Neutrophil (primary cell): Measurements from ENCODE around the gene CGNL1.

ENCODE experiments used
- H3K27ac ChIP-seq: fragments of 200-600 bp; sonication (generic); 2 replicates; pipeline ENCODE4 v1.5.1; 2016; ENCODE audit warnings: mild to moderate bottlenecking, moderate library complexity
- H3K27me3 ChIP-seq: fragments of 200-600 bp; sonication (generic); 2 replicates; pipeline ENCODE4 v1.6.0; 2016; ENCODE audit warnings: mild to moderate bottlenecking
- H3K36me3 ChIP-seq: fragments of 200-600 bp; sonication (generic); 2 replicates; pipeline ENCODE4 v1.5.1; 2017
- H3K4me1 ChIP-seq, 2 experiments: fragments of 200-600 bp in 1 of 2; sonication (generic) in 1 of 2; 1 replicate in 1 of 2; 2 replicates in 1 of 2; pipeline versions ENCODE4 v1.5.1 to v1.6.1; 2013 to 2016; ENCODE audit warnings: low read depth in 1 of 2, low read length in 1 of 2, mild to moderate bottlenecking in 1 of 2, moderate library complexity in 1 of 2; ENCODE audit not compliant: control insufficient read depth in 1 of 2, insufficient read depth in 1 of 2
- H3K4me3 ChIP-seq, 2 experiments: fragments of 200-600 bp in 1 of 2; sonication (generic) in 1 of 2; 1 replicate in 1 of 2; 2 replicates in 1 of 2; pipeline ENCODE4 v1.5.1; 2013 to 2016; ENCODE audit warnings: low read depth in 1 of 2, low read length in 1 of 2, mild to moderate bottlenecking in 1 of 2, moderate library complexity in 1 of 2
- H3K9me3 ChIP-seq: fragments of 200-600 bp; sonication (generic); 2 replicates; pipeline ENCODE4 v1.5.1; 2016
- TF ChIP-seq, protein P1 (sequence below): fragments of 200-600 bp; sonication (generic); IDR thresholded peaks from 2 replicates; pipeline ENCODE4 v1.5.1; 2016; ENCODE audit warnings: antibody characterized with exemption

Gene CGNL1

DNA sequence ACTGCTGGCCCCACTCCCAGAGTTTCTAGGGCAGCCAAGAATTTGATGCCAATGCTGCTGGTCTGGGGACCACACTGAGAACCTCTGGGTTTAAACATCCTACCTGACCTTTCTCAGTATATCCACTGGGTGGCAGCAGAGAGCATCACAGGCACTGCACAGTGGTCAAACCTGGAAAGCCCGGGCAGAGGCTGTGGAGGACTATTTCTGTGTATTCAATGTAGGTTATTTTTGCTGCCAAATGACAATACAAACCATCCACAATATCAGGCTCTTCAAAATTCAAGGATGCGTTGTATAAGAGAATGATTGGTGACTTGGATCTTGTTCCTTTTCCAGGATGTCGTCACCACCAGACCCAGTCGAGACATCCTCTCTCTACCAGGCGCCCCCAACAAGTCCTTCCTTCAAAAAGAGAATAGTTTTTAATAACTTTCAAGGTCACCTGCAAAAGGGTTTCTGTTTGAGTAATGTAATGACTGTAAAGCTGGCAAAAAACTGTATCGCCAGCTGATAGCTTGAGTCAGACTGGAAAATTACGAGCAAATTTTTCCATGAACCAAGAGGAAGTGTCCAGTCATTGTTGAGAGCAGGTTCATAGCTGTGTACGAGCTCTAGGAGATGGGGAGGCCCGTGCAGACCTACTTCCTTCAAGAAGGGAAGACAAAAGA, 184.9 kb downstream of the CGNL1 start:
- no peaks in the 10 kb centered on the region for H3K36me3 ChIP-seq
- H3K27ac ChIP-seq = no peak overlapping the region
- TF ChIP-seq, protein P1, sequence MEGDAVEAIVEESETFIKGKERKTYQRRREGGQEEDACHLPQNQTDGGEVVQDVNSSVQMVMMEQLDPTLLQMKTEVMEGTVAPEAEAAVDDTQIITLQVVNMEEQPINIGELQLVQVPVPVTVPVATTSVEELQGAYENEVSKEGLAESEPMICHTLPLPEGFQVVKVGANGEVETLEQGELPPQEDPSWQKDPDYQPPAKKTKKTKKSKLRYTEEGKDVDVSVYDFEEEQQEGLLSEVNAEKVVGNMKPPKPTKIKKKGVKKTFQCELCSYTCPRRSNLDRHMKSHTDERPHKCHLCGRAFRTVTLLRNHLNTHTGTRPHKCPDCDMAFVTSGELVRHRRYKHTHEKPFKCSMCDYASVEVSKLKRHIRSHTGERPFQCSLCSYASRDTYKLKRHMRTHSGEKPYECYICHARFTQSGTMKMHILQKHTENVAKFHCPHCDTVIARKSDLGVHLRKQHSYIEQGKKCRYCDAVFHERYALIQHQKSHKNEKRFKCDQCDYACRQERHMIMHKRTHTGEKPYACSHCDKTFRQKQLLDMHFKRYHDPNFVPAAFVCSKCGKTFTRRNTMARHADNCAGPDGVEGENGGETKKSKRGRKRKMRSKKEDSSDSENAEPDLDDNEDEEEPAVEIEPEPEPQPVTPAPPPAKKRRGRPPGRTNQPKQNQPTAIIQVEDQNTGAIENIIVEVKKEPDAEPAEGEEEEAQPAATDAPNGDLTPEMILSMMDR = peak; percentile 74
- no peaks in the 10 kb centered on the region for H3K9me3 ChIP-seq
- H3K4me1 ChIP-seq = peaks cover 3 to 11% of the 10 kb centered on the region in 2 experiments
- H3K4me3 ChIP-seq = no peak overlapping the region
- peaks cover 54% of the 10 kb centered on the region for H3K27me3 ChIP-seq

DNA sequence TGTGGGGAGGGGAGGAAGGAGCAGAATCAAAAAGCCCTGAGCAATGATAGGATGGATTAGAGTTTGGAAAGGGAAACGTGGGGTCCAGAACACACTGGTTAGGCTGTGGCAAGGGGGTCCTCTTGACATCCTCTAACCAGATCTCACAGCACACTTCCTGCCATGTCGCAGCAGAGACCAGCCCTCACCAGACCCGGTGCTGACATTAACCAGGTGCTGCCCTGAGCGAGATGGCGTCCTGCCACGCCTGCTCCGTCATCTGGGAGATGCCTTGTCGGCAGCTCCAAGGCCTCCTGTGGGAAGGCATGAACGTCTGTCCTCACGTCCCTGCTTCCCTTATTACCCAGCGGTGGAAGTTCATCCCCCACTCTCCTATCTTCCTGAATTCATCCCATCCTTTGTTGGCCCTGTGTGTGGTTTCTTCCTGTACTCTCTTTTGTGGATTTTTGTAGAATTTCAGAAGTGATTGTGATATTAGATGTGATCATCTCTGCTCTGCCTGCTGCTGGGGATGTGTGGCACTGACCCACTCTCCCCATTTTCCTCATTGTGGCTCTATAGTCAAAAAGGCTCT, 186.0 kb downstream of the CGNL1 start:
- peaks cover 3 to 11% of the 10 kb centered on the region in 2 experiments for H3K4me1 ChIP-seq
- no peak overlapping the region for H3K27ac ChIP-seq
- TF ChIP-seq, protein P1 = no peak
- H3K27me3 ChIP-seq = peaks cover 55% of the 10 kb centered on the region
- no peaks in the 10 kb centered on the region for H3K9me3 ChIP-seq
- no peaks in the 10 kb centered on the region for H3K36me3 ChIP-seq
- no peak overlapping the region for H3K4me3 ChIP-seq

DNA sequence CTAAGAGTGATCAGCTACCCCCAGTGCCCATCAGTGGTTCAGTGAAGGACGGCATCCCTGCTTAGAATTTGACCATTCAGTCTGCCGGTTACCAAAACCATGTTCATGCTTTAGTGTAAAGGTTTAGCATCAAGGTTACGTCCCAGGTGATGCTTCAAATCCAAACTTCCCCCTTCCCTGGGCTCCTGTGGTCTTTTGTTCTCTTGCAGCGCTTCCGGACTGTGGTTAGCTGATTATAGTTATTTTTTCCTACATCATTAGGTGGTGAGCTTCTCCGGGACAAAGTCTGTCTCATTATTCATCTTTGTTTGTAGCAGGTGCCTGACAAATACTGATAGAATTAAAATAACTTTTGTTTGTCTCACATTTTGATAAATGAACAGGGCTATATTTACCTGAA, 187.1 kb downstream of the CGNL1 start:
- no peak overlapping the region for H3K27ac ChIP-seq
- H3K27me3 ChIP-seq = peaks cover 55% of the 10 kb centered on the region
- peaks cover 3 to 11% of the 10 kb centered on the region in 2 experiments for H3K4me1 ChIP-seq
- H3K36me3 ChIP-seq = no peaks in the 10 kb centered on the region
- TF ChIP-seq, protein P1 = no peak
- no peaks in the 10 kb centered on the region for H3K9me3 ChIP-seq
- no peak overlapping the region for H3K4me3 ChIP-seq

DNA sequence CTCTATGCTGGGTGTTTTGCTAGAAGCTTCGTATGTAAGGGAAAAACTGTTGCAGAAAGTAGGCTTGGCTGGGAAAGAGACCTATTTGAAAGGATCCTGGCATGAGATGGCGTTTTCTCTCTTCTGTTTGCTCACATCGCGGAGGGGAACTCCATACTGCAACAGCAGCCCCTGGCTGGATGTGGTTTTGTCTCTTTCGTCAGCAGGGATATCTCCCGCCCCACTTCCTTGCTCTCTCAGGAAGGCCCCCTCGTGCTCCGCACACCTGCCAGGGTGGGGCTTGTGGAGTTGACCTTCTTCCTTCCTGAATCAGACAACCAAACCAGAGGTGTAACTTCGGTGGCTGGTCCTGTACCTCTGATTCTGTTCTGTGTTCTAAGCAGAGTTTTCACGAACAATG, 189.0 kb downstream of the CGNL1 start:
- H3K9me3 ChIP-seq = no peaks in the 10 kb centered on the region
- H3K36me3 ChIP-seq = no peaks in the 10 kb centered on the region
- peaks cover 55% of the 10 kb centered on the region for H3K27me3 ChIP-seq
- H3K4me3 ChIP-seq = no peak overlapping the region
- TF ChIP-seq, protein P1 = no peak
- H3K27ac ChIP-seq = no peak overlapping the region
- H3K4me1 ChIP-seq = peaks cover 3 to 11% of the 10 kb centered on the region in 2 experiments

DNA sequence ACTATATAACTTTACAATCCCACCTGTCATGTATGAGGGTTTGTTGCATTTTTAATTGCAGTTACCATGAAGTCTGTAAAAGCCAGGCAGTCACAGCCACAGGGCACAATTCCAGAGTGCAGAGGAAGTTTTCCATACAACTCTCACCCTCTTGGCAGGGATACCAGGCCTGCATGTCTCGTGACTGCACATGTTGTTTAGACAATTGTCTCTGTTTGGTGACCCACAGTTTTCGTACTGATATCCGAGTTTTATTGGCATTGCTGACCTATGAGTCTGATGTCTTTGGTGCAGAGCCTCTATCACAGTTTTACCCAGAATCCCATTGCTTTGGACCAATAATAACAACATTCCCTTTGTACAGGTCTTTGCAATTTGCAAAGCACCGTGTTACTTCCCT, 190.5 kb downstream of the CGNL1 start:
- Histone ChIP-seq H3K4me1 (peaks cover 3 to 5% of the 10 kb centered on the region in 2 experiments), H3K36me3 (no peaks in the 10 kb centered on the region), H3K27me3 (peaks cover 44% of the 10 kb centered on the region), H3K9me3 (no peaks in the 10 kb centered on the region), H3K4me3 (no peak overlapping the region), H3K27ac (no peak overlapping the region)
- TF ChIP-seq, protein P1 = no peak
